HEK293 (cell line): ENCODE measurements around the gene NARF.
"Not testable (repeated sequence)": the region's sequence is repeated elsewhere in the genome, so short reads cannot be mapped to it uniquely, and the experiment has no call there.

Experiments used
- CTCF ChIA-PET: fragments of 350-600 bp; formaldehyde crosslinking; extraction: SDS; loops from one replicate; lab custom pipeline; 2021; ENCODE audit warnings: antibody characterized with exemption; lab: Yijun Ruan, JAX
- POLR2A ChIA-PET: fragments of 300-600 bp; formaldehyde crosslinking; extraction: SDS; loops from one replicate; lab custom pipeline; 2020; ENCODE audit warnings: antibody characterized with exemption, inconsistent platforms; lab: Yijun Ruan, JAX
- H3K27ac ChIP-seq: fragments of 200-500 bp; sonication (Bioruptor generic); 2 replicates; pipeline ENCODE4 v1.5.1; 2014; ENCODE audit warnings: low read depth, low read length, control low read depth, inconsistent platforms; ENCODE audit errors: extremely low read depth
- H3K36me3 ChIP-seq, 2 experiments: fragments of 200-500 bp in 1 of 2; sonication (Bioruptor generic) in 1 of 2; 1 replicate in 1 of 2; 2 replicates in 1 of 2; pipeline ENCODE4 v1.5.1; 2014 to 2017; ENCODE audit warnings: inconsistent platforms in 2 of 2, low read length in 2 of 2; ENCODE audit not compliant: control insufficient read depth in 2 of 2, insufficient read depth in 1 of 2
- H3K4me1 ChIP-seq: fragments of 200-500 bp; sonication (Bioruptor generic); 2 replicates; pipeline ENCODE4 v1.5.1; 2014; ENCODE audit warnings: mild to moderate bottlenecking, low read length, inconsistent platforms; ENCODE audit not compliant: control insufficient read depth, insufficient read depth
- H3K4me3 ChIP-seq: 2 replicates; pipeline ENCODE4 v1.5.1; 2011; ENCODE audit warnings: low read depth, mild to moderate bottlenecking, control low read depth, low read length, moderate library complexity
- H3K9me3 ChIP-seq: fragments of 200-500 bp; sonication (Bioruptor generic); 2 replicates; pipeline ENCODE4 v1.5.1; 2014; ENCODE audit warnings: low read depth, low read length, inconsistent platforms; ENCODE audit not compliant: control insufficient read depth, insufficient read depth
- KLF1 ChIP-seq: fragments of 450-650 bp; formaldehyde crosslinking; IDR thresholded peaks from 2 replicates; pipeline ENCODE4 v1.5.1; 2016; ENCODE audit warnings: missing biosample characterization, missing genetic modification characterization
- KLF7 ChIP-seq: fragments of 450-650 bp; formaldehyde crosslinking; IDR thresholded peaks from 2 replicates; pipeline ENCODE4 v1.5.1; 2016; ENCODE audit warnings: missing biosample characterization, missing genetic modification characterization, borderline replicate concordance

Gene NARF

GRCh38 chr17:82539076-82539475 lies 80.5 kb downstream of the NARF start:
- peak; percentile 89 for TF ChIP-seq KLF1 (tag by site-specific recombination)
- TF ChIP-seq KLF7: 0 out of 2 replicates have a peak, but pooled peaks have one; percentile 28
- CTCF ChIA-PET: interaction anchor here (1.1 to 3.6 kb wide), 2 partner anchors 11 to 15 kb away, joined by 3 to 15 read pairs; no protein-coding TSS in a partner anchor

More at GRCh38 chr17:82539076-82539475, 80.5 kb downstream of the NARF start:
- not testable (repeated sequence) for H3K4me3 ChIP-seq, H3K9me3 ChIP-seq, H3K36me3 ChIP-seq
- Histone ChIP-seq H3K27ac (0 out of 2 replicates have a peak overlapping the region, but pooled peaks have one; percentile 12), H3K4me1 (peaks cover 37% of the 10 kb centered on the region)
- POLR2A ChIA-PET: interaction anchor here (1.0 kb wide), 1 partner anchor 81 kb away, joined by 4 read pairs; no protein-coding TSS in a partner anchor
